BJ (cell line): Measurements from ENCODE around the gene OR1J4. TPM values are rescaled to one million over a fixed set of nuclear protein-coding genes. Genes with fewer than 3 reads are reported as not detected.
"Not testable (repeated sequence)": the region's sequence is repeated elsewhere in the genome, so short reads cannot be mapped to it uniquely, and the experiment has no call there.

Experiments
- CTCF ChIA-PET: fragments of 350-600 bp; formaldehyde crosslinking; extraction: SDS; loops from one replicate; lab custom pipeline; 2021; ENCODE audit warnings: antibody characterized with exemption, inconsistent platforms; lab: Yijun Ruan, JAX
- POLR2A ChIA-PET: fragments of 300-600 bp; sonication (Branson Sonifier 250); formaldehyde crosslinking; extraction: SDS; loops from one replicate; lab custom pipeline; 2021; ENCODE audit warnings: antibody characterized with exemption; lab: Charles Lee
- DNase-seq: peaks from one replicate; pipeline ENCODE4 v3.0.0-alpha.2; 2011; ENCODE audit warnings: low read depth
- H3K27me3 ChIP-seq: 2 replicates; pipeline ENCODE4 v1.6.0; 2011; ENCODE audit warnings: low read length; ENCODE audit not compliant: control insufficient read depth, insufficient read depth
- H3K36me3 ChIP-seq: 2 replicates; pipeline ENCODE4 v1.5.1; 2011; ENCODE audit warnings: low read length; ENCODE audit not compliant: control insufficient read depth, insufficient read depth
- H3K4me3 ChIP-seq: 2 replicates; pipeline ENCODE4 v1.5.1; 2011; ENCODE audit warnings: low read depth, mild to moderate bottlenecking, control low read depth, low read length
- polyA plus RNA-seq: library from polyadenylated mRNA; depleted of rRNA; stranded (reverse); fragments of >200 nt; gene quantifications from 2 replicates; pipeline ENCODE4 v1.2.3, GENCODE V29; 2011
- TF ChIP-seq, protein P1 (sequence below): IDR thresholded peaks from 2 replicates; pipeline ENCODE4 v1.5.1; 2011; ENCODE audit warnings: low read depth, mild to moderate bottlenecking, control low read depth, inconsistent platforms, low read length, moderate library complexity; ENCODE audit not compliant: insufficient read depth

The OR1J4 gene
- polyA plus RNA-seq, 1 experiment, result 0.69 TPM

GRCh38 chr9:122519376-122519775 lies 435 bp downstream of the OR1J4 start:
- CTCF ChIA-PET, result interaction anchor here (0.7 kb wide), 1 partner anchor 162 kb away, joined by 3 read pairs; no protein-coding TSS in a partner anchor

GRCh38 chr9:122526602-122527001 lies 7.7 kb downstream of the OR1J4 start:
- no peaks in the 10 kb centered on the region for H3K27me3 ChIP-seq
- TF ChIP-seq, protein P1, sequence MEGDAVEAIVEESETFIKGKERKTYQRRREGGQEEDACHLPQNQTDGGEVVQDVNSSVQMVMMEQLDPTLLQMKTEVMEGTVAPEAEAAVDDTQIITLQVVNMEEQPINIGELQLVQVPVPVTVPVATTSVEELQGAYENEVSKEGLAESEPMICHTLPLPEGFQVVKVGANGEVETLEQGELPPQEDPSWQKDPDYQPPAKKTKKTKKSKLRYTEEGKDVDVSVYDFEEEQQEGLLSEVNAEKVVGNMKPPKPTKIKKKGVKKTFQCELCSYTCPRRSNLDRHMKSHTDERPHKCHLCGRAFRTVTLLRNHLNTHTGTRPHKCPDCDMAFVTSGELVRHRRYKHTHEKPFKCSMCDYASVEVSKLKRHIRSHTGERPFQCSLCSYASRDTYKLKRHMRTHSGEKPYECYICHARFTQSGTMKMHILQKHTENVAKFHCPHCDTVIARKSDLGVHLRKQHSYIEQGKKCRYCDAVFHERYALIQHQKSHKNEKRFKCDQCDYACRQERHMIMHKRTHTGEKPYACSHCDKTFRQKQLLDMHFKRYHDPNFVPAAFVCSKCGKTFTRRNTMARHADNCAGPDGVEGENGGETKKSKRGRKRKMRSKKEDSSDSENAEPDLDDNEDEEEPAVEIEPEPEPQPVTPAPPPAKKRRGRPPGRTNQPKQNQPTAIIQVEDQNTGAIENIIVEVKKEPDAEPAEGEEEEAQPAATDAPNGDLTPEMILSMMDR, result no peak
- no peaks in the 10 kb centered on the region for H3K36me3 ChIP-seq
- no peak for DNase-seq
- ChIA-PET POLR2A (no interaction called here), CTCF (interaction anchor here (1.4 to 1.5 kb wide), 2 partner anchors 10 to 18 kb away, joined by 3 to 4 read pairs; no protein-coding TSS in a partner anchor)
- H3K4me3 ChIP-seq, result no peak overlapping the region

More at GRCh38 chr9:122519376-122519775, 435 bp downstream of the OR1J4 start:
- TF ChIP-seq, protein P1, result no peak
- DNase-seq, result no peak
- POLR2A ChIA-PET, result no interaction called here
- Histone ChIP-seq H3K27me3 (no peaks in the 10 kb centered on the region; the same call in 1 of the 2 replicates), H3K4me3 (no peak overlapping the region), H3K36me3 (no peaks in the 10 kb centered on the region)

- no peak for DNase-seq
- ChIA-PET POLR2A (no interaction called here), CTCF (no interaction called here)
- Histone ChIP-seq H3K36me3 (no peaks in the 10 kb centered on the region), H3K4me3 (no peak within 1 kb of the TSS), H3K27me3 (no peaks in the 10 kb centered on the region)
- TF ChIP-seq, protein P1, result no peak
Measured at GRCh38 chr9:122527193-122527592, 8.3 kb downstream of the OR1J4 start, which contains the start of gene OR1N1. OR1N1 (minus strand) TSS chr9:122527293; CDS start chr9:122527293, 0 bp downstream.

GRCh38 chr9:122531157-122531556 lies 12.2 kb downstream of the OR1J4 start:
- H3K27me3 ChIP-seq, CTCF ChIA-PET, H3K36me3 ChIP-seq, POLR2A ChIA-PET, DNase-seq, H3K4me3 ChIP-seq: not testable (repeated sequence)

GRCh38 chr9:122536134-122536533 lies 17.2 kb downstream of the OR1J4 start:
- DNase-seq, result peak; percentile 9
- TF ChIP-seq, protein P1, result no peak
- CTCF ChIA-PET, result interaction anchor here (1.4 kb wide), 1 partner anchor 10 kb away, joined by 4 read pairs; no protein-coding TSS in a partner anchor
- POLR2A ChIA-PET, result no interaction called here
- Histone ChIP-seq H3K27me3 (no peaks in the 10 kb centered on the region), H3K36me3 (no peaks in the 10 kb centered on the region), H3K4me3 (no peak overlapping the region)

GRCh38 chr9:122537066-122537465 lies 18.1 kb downstream of the OR1J4 start:
- H3K27me3 ChIP-seq, H3K4me3 ChIP-seq, H3K36me3 ChIP-seq, POLR2A ChIA-PET, DNase-seq: not testable (repeated sequence)
- CTCF ChIA-PET, result interaction anchor here (1.4 to 1.5 kb wide), 2 partner anchors 11 to 39 kb away, joined by 3 to 4 read pairs; no protein-coding TSS in a partner anchor
